IPS DF 19.7 (cell line): ENCODE results near the gene DSE.

Experiments used
- DNase-seq: peaks from one replicate; pipeline ENCODE4 v3.0.0-alpha.2; 2013; ENCODE audit warnings: low read depth, low spot score

DSE gene

DNA sequence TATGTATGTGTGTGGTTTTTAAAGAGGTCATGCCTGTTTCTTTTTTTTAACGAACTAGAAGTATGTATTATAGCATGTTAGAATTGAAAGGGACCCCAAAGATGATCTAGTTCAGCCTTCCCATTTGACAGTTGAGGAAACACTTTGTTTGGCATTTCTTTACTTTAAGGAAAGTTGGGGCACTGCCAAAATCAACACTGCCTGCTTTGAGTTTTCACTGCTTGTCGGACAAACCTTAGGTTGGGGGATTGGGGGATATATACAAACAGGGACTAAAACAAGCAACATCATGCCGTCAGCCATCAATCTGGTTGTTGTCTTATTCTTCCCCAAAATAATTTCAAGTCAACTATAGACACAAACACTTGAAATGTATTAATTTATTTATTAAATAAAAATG is 76.3 kb downstream of the DSE start:
- DNase-seq, result no peak

DNA sequence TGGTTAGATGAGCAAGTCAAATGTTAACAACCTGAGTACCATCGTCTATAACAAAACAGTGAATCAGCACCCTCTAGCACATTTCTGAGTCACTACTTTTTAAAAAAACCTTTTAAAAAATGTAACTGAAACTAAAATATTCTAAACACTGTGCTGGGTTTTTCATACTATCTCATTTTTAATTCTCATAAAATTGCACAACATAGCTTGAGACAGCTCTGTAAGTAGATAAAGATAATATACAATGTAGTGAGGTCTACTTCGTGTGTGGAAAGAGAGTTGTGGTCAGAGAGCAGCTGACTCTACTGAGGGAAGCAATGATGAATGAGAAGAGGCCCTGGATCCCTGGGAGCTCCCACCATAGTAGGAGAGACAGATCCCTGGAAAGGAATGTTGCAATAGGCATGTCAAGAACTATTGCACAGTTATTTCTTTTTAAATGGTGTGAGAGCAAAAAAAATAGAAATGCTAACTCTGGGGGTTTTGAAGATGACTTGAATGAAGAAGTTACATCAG is 76.8 kb downstream of the DSE start:
- no peak for DNase-seq

DNA sequence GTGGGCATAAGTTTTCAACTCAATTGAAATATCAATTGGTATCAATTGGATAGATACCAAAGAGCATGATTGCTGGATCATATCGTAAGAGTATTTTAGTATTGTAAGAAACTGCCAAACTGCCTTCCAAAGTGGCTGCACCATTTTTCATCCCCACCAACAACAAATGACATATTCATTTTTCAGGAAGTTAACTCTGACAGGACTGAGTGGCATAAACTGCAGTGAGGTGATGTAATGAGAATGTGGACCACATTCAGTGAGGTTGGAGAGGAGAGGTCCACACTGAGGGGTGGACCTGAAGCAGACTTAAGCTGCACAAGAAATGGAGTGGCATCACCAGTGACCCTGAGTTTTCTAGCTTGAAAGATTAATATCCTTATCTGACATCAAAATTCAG is 78.8 kb downstream of the DSE start:
- no peak for DNase-seq

DNA sequence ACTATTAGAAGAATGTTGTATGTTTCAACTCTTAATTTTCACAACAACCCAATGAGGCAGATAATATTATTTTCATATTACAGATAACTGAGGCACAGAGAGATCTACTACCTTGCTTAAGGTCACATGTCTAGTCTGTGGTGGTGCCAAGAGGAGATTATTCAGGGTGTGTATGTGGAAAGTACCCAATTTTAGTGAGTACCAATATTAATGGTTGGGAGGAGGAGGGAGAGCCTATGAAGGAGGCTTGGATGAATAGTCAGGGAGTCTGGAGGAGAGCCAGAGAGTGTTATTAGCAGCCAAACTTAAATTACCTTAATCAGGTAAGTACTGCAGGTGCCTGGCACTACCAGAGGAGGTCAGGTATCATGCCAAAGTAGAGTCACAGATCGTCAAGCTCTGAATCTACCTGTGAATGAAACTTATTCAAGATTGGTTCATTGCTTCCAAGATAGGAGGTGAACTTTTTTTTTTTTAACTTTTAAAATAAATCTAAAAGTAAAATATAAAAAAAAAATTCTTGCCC is 79.5 kb downstream of the DSE start:
- DNase-seq, result no peak

DNA sequence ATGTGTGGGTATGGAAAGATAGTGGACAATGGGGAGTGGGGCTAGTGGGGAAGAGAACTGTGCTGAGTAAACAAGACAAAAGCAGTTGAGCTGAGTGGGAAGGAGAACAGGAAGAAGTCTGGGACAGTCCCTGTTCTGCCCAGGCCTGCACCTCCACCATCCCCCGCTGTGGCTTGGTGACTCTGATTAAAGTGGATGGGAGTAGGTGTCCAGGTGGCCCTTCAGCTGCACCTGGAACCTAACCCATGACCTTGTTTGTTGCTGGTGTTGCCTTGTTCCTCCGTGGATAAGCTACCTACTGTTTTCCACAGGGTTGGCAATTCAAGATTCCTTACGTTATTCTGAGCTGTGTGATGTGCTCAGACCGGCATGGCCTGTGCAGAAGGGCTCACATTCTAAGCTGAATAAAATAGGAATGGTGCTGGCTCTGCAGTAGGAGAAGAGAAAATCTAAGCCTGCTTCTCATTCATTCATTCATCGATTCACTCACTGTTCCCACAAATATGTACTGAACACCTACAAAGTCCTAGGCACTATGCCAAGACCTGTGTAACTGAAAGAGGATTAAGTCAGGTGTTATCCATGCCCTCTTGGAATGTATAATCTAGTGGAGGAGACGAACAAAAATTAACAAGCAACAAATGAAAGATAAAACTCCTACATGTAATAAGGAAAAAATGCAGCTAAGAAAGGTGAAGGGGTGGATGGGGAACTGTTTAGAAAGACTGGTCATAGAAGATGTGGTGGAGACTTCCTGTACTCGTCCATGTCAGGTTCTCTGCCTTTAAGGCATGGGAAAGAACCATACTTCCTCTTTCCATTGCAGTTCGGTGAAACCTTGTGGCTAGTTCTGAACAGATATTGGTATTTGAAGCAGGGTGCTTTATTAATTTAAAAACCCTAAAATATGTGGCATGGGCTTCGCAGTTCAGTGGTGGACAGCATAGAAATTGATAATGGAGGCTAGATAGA is 80.3 kb downstream of the DSE start:
- DNase-seq, result no peak

DNA sequence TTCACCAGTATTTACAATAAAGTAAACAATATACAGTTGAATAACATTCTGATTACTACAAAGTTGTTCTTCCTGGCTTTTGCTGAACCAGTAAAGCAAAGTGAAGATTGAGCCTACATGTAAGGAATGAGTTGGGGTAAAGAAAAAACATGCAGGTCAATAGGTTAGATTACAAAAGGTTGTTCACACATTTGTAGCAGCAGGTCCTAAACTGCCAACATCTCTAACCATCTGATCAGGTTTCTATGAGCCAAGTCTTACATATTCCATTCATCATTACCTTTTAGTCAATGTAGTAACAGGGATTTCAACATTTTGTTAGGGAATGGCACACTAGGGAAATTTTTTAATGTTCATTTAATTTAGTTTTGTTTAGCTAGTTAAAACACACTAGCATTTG is 81.2 kb downstream of the DSE start:
- DNase-seq, result no peak

DNA sequence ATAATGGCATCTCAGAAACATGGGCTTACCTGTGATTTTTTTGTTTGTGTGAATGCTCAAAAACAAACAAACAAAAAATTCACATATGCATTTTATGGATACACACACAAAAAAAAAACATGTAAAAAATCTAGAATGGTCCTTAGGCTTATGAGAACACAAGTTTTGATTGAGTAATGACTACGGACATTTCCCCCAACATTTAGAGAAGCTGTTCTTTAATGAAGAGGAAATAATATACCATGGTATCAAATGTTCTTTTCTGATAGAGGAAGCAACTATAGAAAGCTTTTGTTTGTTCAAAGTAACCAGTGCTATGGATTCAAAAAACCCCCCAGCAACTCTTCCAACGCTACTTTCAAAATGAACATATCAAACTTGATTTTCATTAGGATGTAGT is 81.8 kb downstream of the DSE start:
- DNase-seq, result no peak

DNA sequence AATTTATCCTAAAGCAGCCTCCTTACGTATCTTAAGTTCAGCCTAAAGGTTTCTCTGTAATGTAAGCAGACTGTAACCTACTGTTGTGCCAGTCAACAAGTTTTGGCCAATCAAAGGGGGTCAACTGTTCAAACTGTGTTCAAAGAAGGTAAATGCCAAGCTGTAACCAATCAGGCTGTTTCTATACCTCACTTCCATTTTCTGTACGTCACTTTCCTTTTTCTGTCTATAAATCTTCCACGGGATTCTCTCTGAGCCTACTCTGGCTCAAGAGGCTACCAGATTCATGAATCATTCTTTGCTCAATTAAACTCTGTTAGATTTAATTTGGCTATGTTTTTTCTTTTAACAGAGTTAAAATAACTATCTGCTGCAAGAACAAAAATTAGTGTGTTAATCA is 85.4 kb downstream of the DSE start:
- no peak for DNase-seq

DNA sequence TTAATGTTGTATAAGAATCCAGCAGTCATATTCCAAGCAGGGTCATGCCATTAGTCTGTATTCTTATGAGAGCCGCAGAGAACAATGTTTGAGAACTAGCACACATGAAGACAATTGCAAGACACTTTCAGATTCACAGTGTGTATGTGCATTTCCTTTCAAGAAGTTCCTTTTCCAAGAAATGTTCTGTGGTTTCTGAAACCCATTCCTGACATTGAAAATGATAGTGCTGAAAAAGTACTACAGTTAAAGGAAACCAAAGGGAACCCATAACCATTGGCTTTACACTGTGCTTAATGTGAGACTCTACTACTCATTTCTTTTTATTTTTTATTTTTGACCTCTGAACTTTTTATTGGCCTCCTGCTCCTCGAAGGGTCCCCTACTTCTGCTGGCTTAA is 86.2 kb downstream of the DSE start:
- DNase-seq, result no peak

DNA sequence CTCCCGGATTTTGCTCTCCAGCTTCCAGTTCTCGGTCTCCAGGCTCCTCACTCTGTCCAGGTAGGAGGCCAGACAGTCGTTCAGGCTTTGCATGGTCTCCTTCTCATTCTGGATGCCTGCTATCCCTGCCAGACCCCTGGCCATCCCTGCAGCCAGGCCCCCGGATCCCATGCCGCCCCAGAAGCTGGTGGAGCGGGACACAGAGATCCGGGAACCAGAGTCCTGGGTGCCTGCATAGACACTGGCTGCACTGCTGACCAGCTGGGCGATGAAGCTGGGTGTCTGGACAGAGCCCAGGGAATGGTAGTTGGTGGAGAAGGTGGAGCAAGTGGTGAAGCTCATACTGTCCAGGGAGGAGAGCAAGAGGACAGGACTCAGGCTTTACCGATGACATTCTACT is 87.5 kb downstream of the DSE start:
- DNase-seq, result no peak

DNA sequence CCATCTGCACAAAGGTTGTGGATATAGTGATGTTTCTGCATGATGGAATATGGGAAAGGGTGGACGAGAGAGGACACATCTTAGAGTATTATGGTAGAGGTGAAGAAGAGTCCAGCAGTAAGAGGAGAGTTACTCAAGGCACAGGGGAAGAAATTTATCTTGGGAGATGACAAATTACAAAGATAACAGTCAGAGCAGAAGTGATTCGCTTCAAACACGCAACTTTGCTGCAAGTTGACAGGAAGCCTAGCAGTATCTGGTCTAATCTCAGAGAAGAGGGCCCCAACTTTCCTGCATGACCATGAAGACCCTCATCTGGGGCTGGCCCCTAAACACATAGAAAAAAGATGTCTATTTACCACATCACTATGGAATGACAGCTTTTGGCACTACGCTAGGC is 89.2 kb downstream of the DSE start:
- no peak for DNase-seq

DNA sequence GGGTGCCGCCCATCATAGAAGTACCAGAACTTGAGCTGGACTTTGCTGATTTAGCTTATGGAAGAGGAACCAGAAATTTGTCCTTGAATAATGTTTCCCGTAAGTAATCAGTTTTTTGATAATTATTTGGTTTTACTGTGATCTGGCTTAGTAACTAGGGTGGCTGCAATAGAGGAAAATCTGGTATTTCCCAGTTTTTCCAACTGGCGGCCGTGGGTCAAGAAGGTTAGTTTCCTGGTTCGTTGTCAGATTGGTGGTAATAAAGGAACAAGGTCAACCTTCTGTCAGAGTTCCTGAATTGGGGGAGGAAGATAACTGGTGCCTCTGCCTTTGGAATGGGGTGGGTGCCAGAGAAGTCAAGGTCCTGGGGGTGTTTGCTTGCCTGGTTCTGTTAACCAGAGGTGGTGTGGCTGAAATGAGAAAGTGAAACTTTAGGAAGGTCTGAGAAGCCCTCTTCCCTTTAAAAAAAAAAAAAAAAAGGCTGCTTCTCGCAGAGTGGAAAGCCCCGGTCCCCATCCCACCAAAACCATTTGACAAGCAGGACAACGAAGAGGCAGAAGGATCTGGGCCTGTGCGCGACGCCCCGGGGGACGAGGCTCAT is 90.7 kb downstream of the DSE start, which contains the start of gene CALHM6:
Gene CALHM6 (plus strand): TSS at position 45 of the 601 bp plus-strand sequence. CDS start 555 bp downstream, at position 600.
- DNase-seq, result no peak

DNA sequence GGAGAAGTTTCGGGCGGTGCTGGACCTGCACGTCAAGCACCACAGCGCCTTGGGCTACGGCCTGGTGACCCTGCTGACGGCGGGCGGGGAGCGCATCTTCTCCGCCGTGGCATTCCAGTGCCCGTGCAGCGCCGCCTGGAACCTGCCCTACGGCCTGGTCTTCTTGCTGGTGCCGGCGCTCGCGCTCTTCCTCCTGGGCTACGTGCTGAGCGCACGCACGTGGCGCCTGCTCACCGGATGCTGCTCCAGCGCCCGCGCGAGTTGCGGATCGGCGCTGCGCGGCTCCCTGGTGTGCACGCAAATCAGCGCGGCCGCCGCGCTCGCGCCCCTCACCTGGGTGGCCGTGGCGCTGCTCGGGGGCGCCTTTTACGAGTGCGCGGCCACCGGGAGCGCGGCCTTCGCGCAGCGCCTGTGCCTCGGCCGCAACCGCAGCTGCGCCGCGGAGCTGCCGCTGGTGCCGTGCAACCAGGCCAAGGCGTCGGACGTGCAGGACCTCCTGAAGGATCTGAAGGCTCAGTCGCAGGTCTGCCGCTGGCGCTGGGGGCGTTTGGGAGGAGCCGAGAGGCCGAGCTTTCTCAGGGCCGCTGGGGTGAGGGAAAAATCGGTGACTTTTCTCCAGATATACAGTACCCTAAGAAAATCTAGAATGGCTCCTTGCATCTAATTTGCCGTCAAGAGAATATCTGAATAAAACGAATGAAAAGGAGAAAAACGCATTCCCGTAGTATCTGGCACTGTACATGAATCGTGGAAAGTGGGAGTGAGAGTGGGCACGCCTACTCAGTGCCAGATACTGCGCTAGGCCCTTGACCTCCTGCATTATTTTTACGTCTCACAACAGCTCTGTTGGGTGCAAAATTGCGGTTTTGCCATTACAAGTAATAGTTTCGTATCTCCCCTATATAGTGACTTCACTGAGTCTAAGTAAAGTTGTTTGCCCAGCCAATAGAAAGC is 91.5 kb downstream of the DSE start:
- peak; percentile 52 for DNase-seq

DNA sequence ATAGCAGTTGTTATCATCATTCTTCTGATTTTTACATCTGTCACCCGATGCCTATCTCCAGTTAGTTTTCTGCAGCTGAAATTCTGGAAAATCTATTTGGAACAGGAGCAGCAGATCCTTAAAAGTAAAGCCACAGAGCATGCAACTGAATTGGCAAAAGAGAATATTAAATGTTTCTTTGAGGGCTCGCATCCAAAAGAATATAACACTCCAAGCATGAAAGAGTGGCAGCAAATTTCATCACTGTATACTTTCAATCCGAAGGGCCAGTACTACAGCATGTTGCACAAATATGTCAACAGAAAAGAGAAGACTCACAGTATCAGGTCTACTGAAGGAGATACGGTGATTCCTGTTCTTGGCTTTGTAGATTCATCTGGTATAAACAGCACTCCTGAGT is 92.6 kb downstream of the DSE start:
- DNase-seq, result no peak

DNA sequence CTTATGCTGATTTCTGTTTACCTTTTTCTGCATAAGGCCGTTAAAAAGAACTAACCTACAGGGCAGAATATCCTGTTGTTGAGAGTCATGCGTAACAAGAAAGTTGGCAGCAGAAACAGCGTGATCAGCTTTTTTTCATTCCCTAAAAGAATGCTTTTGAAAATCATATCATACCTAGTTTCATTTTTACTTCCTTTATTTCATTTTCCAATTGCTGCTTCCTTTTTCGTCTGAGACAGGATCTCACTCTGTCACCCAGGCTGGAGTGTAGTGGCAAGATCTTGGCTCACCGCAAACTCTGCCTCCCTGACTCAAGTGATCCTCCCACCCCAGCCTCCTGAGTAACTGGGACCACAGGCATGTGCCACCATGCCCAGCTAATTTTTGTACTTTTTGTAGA is 94.5 kb downstream of the DSE start:
- no peak for DNase-seq

DNA sequence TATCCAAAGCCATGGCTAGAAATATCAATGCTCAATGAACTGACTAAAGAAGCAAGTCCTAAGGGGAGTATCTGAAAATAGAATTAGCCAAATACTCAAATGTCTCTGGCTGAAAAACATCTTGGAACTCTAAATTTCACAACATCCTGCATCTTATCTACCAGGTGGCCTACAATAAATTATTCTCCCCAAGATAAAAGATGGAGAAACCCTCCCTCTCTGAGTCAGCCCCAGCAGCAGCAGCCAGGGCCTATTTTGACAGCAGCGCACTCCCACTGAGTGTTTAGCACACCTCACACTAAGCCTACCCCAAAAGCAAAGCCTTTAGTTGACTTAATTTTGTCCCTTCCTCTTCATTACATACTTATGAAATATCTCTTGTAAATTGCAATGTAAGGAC is 96.3 kb downstream of the DSE start:
- no peak for DNase-seq

DNA sequence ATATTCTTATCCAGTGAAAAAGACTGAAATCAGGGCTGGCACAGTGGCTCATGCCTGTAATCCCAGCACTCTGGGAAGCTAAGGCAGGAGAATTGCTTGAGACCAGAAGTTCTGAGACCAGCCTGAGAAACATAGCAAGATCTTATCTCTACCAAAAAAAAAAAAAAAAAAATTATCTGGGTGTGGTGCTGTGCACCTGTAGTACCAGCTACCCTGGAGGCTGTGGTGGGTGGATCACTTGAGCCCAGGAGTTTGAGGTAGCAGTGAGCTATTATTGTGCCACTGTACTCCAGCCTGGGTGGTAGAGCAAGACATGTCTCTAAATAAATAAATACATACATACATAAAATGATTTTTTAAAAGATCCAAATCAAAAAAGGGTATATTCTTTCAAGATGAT is 96.8 kb downstream of the DSE start:
- no peak for DNase-seq

DNA sequence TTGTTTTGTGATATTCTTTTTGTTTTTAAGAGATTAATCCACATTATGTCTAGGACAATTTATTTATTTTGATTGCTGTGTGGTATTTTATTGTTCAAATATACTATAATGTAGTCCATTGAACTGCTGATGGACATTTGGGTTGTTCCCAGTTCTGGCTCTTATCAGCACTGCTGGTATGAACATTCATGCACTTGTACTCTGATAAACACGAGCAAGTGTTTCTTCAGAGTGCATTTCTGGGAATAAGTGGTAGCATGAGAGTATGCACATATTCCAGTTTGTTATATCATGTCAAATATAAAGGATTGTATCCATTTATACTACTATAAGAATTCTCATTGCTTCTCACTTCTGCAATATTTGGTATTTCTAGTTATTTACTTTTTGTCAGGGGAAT is 97.5 kb downstream of the DSE start:
- DNase-seq, result no peak

DNA sequence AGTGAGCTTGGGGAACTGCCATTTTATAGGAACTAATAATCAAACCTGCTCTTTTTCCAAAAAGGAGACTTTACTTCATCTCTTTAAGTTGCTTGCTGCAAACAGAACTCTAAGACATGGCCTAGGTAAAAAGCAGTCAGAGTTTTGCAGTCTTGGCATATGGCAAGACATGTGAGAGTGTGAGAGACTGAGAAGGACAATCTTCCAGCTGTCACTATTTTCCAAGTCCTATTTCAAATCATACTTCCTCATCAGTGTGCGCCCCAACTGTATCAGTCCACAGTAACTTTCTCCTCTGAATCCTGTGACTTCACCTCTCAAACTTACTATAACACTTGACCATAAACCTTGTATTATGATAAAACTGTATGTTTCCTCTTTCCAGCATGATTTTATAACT is 100.8 kb downstream of the DSE start:
- DNase-seq, result no peak

DNA sequence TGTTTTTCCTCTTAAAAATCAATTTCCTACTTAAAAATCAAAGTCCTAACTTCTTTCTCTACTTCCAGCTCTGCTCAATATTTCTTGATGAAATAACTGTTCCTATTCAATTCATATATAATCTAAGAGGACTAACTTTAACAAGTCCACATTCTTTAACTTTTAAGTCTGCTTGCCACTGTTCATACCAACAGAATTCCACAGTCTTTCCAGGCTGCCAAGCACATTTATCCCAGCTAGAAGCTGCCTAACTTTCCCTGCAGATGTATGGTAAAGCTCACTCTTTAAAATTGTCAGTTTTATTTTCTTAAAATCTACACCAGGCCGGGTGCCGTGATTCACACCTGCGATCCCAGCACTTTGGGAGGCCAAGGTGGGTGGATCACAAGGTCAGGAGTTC is 102.0 kb downstream of the DSE start:
- DNase-seq, result no peak

DNA sequence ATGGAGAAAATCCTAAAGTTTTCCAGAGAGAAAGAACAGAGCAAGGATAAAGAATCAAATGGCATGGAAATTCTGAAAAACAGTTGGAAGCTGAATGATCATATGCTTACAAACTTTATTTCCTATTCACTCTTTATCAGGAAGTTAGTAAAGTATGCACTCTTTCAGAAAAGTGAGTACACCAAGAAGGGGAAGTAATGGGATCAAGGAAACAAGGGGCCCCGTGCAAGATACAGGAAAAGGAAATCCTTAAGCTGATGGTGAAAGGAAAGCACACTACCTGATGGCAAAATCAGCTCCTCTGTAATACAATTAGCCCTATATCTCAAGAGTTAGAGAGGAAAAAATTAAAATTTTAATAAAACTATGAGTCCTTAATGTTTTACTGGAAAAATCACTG is 104.4 kb downstream of the DSE start:
- no peak for DNase-seq
